Measurements from ENCODE around the gene ARHGDIG. TPM values are rescaled to one million over a fixed set of nuclear protein-coding genes. Genes with fewer than 3 reads are reported as not detected.

Gene ARHGDIG
- total and polyA plus RNA-seq, 2 donors from 2014 or later = 0.88 TPM; not detected in 1

- no peaks in the 10 kb centered on the region for H3K4me1 ChIP-seq (ENCODE audit: control insufficient read depth in 2 of 3, insufficient read depth in 2 of 3, low read depth in 1 of 3, low read length in 3 of 3)
- H3K27ac ChIP-seq (ENCODE audit: low read depth in 2 of 2, low read length in 2 of 2) = no peak overlapping the region
- H3K9me3 ChIP-seq (ENCODE audit: control insufficient read depth in 2 of 3, insufficient read depth in 1 of 3, low read length in 3 of 3) = no peaks in the 10 kb centered on the region
- TF ChIP-seq CTCF (IDR thresholded peaks at IDR 0.05; ENCODE audit: borderline replicate concordance, extremely low read depth, insufficient read depth) = no peak
- no peak for DNase-seq
- no peaks in the 10 kb centered on the region for H3K27me3 ChIP-seq (ENCODE audit: control insufficient read depth, insufficient read depth, low read length)
- H3K4me3 ChIP-seq (ENCODE audit: low read length in 3 of 3) = no peak overlapping the region
- intact Hi-C loops (cut with DNase I) = no loop called here
- FAIRE-seq = no peak
- peaks cover 0 to 8% (median 0%) of the 10 kb centered on the region in 3 donors for H3K36me3 ChIP-seq (ENCODE audit: control insufficient read depth in 2 of 3, insufficient read depth in 3 of 3, low read length in 3 of 3)
- no peak overlapping the region for H3K9ac ChIP-seq (ENCODE audit: low read length in 3 of 3)
Observed at GRCh38 chr16:293043-293775, 12.8 kb downstream of the ARHGDIG start.

- no peaks in the 10 kb centered on the region for H3K4me1 ChIP-seq (ENCODE audit: control insufficient read depth in 2 of 3, insufficient read depth in 2 of 3, low read depth in 1 of 3, low read length in 3 of 3)
- DNase-seq (no peak), FAIRE-seq (no peak)
- H3K27me3 ChIP-seq (ENCODE audit: control insufficient read depth, insufficient read depth, low read length) = no peaks in the 10 kb centered on the region
- peaks cover 0 to 4% (median 0%) of the 10 kb centered on the region in 3 donors for H3K36me3 ChIP-seq (ENCODE audit: control insufficient read depth in 2 of 3, insufficient read depth in 3 of 3, low read length in 3 of 3)
- no peak overlapping the region for H3K27ac ChIP-seq (ENCODE audit: low read depth in 2 of 2, low read length in 2 of 2)
- H3K4me3 ChIP-seq (ENCODE audit: low read length in 3 of 3) = no peak overlapping the region
- no peak for TF ChIP-seq CTCF (IDR thresholded peaks at IDR 0.05; ENCODE audit: borderline replicate concordance, extremely low read depth, insufficient read depth)
- intact Hi-C loops (cut with DNase I) = no loop called here
- no peak overlapping the region for H3K9ac ChIP-seq (ENCODE audit: low read length in 3 of 3)
- H3K9me3 ChIP-seq (ENCODE audit: control insufficient read depth in 2 of 3, insufficient read depth in 1 of 3, low read length in 3 of 3) = no peaks in the 10 kb centered on the region
Observed at GRCh38 chr16:296276-296675, 15.9 kb downstream of the ARHGDIG start.

GRCh38 chr16:296806-297510, 16.6 kb downstream of the ARHGDIG start:
- H3K36me3 ChIP-seq (ENCODE audit: control insufficient read depth in 2 of 3, insufficient read depth in 3 of 3, low read length in 3 of 3) = peaks cover 0 to 4% (median 0%) of the 10 kb centered on the region in 3 donors
- no peak for DNase-seq

More at GRCh38 chr16:296806-297510, 16.6 kb downstream of the ARHGDIG start:
- no peak for TF ChIP-seq CTCF (IDR thresholded peaks at IDR 0.05; ENCODE audit: borderline replicate concordance, extremely low read depth, insufficient read depth)
- no peak for FAIRE-seq
- no peak overlapping the region for H3K27ac ChIP-seq (ENCODE audit: low read depth in 2 of 2, low read length in 2 of 2)
- H3K27me3 ChIP-seq (ENCODE audit: control insufficient read depth, insufficient read depth, low read length) = no peaks in the 10 kb centered on the region
- H3K4me1 ChIP-seq (ENCODE audit: control insufficient read depth in 2 of 3, insufficient read depth in 2 of 3, low read depth in 1 of 3, low read length in 3 of 3) = no peaks in the 10 kb centered on the region
- intact Hi-C loops (cut with DNase I) = no loop called here
- no peaks in the 10 kb centered on the region for H3K9me3 ChIP-seq (ENCODE audit: control insufficient read depth in 2 of 3, insufficient read depth in 1 of 3, low read length in 3 of 3)
- H3K9ac ChIP-seq (ENCODE audit: low read length in 3 of 3) = no peak overlapping the region
- no peak overlapping the region for H3K4me3 ChIP-seq (ENCODE audit: low read length in 3 of 3)

Measured in kidney (tissue), 14 donors.